DLD1 (cell line): ENCODE measurements around the gene TOR1B.
"Not testable (repeated sequence)": the region's sequence is repeated elsewhere in the genome, so short reads cannot be mapped to it uniquely, and the experiment has no call there.

Source experiments
- in situ Hi-C: cut with HindIII; loops from 2 replicates; pipeline ENCODE4 v1.10.0; 2017; ENCODE audit warnings: low sequenced_read_pairs

The TOR1B gene

DNA sequence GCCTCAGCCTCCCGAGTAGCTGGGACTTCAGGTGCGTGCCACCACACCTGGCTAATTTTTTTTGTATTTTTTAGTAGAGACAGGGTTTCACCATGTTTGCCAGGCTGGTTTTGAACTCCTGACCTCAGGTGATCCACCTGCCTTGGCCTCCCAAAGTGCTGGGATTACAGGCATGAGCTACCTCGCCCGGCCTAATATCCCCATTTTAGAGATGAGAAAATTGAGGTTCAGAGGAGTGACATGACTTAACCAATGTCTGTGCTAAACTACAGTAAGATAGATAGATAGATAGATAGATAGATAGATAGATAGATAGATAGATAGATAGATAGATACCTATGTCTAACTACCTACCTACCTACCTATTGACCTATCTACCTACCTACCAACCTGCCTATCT lies 26.9 kb upstream of the TOR1B start:
- in situ Hi-C loops = loop anchor here (5.0 to 10.0 kb wide), 3 partner anchors 49 to 641 kb away; no protein-coding TSS in a partner anchor

DNA sequence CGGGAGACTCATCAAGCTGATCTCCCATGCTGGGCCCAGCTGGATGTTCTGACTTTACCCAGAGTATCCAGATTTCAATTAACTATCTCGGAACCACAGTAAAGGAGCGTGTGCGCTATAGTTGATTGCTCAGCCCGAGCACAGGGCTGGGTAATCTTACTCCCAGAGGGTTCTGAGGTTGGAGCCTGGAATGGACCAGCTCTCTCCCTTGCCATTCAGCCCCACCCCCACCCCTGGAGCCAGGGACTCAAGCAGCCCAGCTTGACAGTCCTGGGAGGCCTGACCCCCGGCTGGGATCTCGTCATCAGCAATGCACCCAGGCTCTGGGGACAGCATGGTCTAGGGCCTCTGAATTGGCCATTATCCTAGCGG lies 26.4 kb upstream of the TOR1B start:
- in situ Hi-C loops = loop anchor here (5.0 to 10.0 kb wide), 3 partner anchors 49 to 642 kb away; no protein-coding TSS in a partner anchor

DNA sequence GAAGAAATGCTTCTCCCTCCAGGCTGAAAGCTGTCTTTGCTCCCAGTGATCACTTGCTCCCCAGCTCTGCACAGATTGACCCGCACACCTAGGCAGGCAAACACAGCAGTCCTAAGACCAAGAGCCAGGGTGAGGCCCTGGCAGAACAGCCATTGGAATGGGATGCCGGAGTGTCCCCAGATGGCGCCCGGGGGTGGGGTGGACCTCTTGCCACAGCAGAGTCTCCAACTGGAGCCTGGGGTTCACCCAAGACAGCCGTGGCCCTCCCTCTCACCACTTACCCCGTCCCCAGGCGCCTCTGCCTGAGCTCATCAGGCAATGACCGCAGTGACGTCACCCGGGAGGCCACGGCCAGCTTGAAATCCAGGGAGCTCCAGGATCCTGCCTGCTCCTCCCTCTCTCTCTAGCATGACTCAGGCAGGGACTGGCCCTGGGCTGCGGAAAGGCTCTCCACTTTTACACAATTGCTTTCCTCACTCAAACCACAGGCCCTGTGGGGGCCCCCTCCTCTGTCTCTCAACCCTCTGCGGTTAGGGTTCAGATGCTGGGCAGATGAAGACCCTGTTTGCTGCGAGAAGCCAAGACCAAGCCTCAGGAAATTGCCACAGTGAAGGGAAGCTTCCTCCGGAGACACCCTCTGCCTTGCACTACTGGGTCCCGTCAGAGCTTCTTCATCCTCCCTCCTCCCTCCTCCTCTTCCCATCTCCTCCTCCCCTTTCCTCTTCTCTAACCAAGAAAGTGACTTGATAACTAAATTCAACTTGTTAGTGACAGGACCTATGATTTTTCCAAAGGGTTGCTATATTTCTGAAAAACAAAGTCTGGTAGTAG lies 25.8 kb upstream of the TOR1B start:
- in situ Hi-C loops = loop anchor here (5.0 to 10.0 kb wide), 3 partner anchors 50 to 642 kb away; no protein-coding TSS in a partner anchor

DNA sequence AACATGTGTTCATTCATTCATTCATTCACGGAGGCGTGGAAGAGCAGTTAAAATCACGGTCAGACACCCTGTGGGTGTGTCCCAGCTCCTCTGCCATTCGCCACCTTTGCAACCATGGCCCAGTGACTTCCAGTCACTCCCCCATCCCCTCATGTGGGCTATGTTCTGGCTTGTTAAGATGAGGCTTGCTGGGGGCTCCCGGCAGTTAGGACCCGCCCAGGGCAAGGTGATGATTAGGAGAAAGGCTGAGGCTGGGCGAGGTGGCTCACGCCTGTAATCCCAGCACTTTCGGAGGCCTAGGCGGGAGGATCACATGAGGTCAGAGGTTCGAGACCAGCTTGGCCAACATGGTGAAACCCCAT lies 25.2 kb upstream of the TOR1B start:
- in situ Hi-C loops = loop anchor here (5.0 to 10.0 kb wide), 3 partner anchors 50 to 643 kb away; no protein-coding TSS in a partner anchor

DNA sequence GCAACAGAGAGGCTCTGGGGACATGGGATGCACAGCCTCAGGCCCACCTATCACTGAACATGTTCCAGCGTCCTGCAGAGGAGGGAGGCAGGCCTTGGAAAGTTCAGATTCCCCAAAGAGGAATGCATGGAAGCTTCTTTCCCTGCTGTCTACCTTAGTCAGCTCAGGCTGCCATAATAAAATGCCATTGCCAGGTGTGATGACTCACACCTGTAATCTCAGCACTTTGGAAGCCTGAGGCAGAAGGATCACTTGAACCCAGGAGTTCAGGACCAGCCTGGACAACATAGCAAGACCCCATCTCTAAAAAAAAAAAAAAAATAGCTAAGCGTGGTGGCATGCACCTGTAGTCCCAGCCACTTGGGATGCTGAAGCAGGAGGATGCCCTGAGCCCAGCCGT lies 24.5 kb upstream of the TOR1B start:
- in situ Hi-C loops = loop anchor here (5.0 to 10.0 kb wide), 3 partner anchors 51 to 644 kb away; no protein-coding TSS in a partner anchor

DNA sequence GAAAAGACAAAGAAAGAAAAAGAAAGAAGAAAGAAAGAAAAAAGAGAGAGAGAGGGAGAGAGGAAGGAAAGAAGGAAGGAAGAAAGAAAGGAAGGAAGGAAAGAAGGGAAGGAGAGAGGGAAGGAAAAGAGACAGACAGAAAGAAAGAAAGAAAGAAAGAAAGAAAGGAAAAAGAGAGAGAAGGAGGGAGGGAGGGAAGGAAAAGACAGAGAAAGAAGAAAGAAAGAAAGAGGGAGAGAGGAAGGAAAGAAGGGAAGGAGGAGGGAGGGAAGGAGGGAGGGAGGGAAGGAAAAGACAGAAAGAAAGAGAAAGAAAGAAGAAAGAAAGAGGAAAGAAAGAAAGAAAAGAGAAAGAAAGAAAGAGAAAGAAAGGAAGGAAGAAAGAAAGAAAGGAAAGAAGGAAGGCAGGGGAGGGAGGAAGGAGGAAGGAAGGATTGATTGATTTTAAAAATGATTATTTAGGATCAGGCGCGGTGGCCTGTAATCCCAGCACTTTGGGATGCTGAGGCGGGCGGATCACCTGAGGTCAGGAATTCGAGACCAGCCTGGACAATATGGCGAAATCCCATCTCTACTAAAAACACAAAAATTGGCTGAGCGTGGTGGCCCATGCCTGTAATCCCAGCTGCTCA lies 23.3 kb upstream of the TOR1B start:
- in situ Hi-C loops = loop anchor here (5.0 to 10.0 kb wide), 3 partner anchors 52 to 645 kb away; no protein-coding TSS in a partner anchor

DNA sequence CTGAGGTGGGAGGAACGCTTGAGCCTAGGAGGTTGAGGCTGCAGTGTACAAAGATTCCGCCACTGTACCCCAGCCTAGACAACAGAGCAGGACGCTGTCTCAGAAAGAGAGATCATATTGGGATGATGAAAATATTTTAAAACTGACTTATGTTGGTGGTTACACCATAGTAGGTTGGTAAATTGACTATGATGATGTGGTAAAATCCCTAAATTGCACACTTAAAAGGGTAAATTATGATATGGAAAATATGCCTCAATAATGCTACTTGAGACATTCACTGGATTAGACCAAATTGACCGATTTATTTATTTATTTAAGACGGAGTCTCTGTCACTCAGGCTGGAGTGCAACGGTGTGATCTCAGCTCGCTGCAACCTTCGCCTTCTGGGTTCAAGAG lies 21.9 kb upstream of the TOR1B start:
- in situ Hi-C loops = no loop called here

DNA sequence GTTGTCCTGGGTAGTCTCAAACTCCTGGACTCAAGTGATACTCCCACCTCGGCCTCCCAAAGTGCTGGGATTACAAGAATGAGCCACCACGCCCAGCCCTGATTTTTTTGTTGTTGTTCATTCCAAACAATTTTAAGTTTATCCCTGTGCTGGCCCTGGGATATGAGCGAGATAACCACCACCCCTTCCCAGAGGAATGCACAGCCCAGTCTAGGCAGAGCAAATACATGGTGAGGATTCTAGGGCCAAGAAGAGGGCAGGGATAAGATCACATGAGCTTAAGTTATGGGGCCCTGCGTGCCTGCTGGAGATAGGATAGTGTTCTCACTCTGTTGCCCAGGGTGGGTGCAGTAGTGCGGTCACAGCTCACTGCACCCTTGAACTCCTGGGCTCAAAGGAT lies 21.0 kb upstream of the TOR1B start:
- in situ Hi-C loops = no loop called here

DNA sequence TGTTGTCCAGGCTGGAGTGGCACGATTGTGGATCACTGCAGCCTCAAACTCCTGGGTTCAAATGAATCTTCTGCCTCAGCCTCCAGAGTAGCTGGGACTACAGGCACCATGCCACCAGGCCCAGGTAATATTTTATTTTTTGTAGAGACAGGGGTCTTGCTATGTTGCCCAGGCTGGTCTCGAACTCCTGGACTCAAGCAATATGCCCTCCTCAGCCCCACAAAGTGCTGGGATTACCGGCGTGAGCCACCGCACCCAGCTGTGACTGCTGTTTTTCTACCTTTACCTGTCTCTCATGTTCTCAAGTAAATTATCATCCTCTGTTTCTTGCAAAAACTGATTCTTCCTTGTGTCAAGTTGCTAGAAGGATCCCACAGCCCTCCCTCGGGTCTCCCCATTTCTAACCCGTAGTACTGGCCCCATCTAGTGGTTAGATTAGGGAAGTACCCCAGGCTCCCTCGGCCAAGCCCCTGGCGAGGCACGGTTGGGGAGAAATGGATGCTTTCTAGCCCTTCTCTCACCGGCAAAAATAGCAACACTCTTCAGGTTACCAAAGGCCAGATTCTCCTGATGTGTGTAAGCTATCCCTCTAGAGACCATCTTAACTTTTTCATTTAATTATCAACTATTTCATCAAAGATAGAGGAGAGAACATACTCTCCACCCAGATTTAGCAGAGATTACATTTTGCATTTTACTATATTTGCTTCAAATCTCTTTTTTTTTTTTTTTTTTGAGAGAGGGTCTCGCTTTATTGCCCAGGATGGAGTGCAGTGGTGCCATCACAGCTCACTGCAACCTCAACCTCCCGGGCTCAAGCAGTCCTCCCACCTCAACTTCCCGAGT lies 19.2 kb upstream of the TOR1B start:
- in situ Hi-C loops = no loop called here

DNA sequence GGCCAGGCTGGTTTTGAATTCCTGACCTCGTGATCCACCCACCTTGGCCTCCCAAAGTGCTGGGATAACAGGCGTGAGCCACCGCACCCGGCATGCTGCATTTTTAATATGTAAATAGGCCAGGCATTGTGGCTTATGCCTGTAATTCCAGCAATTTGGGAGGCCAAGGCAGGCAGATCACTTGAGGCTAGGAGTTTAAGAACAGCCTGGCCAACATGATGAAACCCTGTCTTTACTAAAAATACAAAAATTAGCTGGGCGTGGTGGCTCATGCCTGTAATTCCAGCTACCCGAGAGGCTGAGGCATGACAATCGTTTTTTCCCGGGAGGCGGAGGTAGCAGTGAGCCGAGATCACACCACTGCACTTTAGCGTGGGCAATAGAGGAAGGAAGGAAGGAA lies 18.0 kb upstream of the TOR1B start:
- in situ Hi-C loops = not testable (repeated sequence)

DNA sequence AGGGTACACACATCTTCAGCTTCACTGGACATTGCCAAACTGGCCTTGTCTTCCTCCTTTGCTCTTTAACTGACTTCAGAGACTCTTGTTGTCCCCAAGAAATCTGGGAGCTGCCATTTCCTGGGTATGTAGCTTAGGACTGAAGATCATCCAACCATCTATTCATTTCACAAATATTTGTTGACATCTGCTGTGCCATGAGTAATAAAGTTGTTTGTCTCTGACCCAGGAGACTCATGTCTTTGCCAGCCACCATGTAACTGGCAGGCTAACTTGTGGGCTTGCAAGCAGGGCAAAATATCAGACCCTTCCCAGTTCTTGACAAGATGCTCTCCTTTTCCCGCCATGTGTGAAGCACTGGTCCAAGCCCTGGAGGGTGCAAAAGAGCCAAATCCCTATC lies 17.1 kb upstream of the TOR1B start:
- in situ Hi-C loops = no loop called here

DNA sequence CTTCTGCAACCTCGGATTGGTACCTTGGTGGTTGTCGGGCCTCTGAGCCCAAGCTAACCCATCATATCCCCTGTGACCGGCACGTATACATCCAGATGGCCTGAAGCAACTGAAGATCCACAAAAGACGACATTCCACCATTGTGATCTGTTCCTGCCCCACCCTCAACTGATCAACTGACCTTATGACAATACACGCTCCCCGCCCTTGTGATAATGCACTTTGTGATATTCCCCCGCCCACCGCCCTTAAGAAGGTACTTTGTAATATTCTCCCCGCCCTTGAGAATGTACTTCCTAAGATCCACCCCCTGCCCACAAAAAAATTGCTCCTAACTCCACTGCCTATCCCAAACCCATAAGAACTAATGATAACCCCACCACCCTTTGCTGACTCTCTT lies 16.5 kb upstream of the TOR1B start:
- in situ Hi-C loops = no loop called here

DNA sequence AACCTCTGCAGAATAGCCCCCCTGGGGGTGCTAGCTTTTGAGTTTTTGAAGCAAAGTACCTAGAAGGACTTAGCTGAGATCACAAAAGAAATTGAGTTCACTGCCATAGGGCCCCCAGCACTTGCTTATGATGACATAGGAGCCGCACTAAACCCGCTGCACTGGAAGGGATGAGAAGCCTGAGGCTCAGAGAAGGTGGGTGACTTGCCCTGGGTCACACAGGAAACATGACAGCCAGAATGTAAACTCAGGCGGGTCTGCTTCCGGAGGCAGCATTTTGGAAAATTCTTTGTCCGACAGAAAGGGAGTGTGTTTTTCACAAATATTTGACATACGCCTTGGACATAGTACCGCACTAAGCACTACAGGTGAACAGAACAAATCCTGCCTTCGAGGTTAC lies 8.4 kb upstream of the TOR1B start:
- in situ Hi-C loops = no loop called here

DNA sequence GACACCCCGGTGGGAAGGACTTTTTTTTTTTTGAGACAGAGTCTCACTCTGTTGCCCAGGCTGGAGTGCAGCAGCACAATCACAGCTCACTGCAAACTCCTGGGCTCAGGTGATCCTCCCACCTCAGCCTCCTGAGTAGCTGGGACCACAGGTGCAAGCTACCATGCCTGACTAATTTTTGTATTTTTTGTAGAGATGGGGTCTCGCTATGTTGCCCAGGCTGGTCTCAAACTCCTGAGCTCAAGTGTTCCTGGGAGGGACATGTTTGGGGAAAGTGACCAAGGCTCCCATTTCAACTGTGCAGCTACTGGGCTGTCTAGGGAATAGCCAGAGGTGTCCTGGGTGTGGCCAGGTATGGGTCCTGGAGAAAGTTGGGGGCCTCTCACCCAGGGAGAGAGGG lies 7.0 kb upstream of the TOR1B start:
- in situ Hi-C loops = not testable (repeated sequence)

DNA sequence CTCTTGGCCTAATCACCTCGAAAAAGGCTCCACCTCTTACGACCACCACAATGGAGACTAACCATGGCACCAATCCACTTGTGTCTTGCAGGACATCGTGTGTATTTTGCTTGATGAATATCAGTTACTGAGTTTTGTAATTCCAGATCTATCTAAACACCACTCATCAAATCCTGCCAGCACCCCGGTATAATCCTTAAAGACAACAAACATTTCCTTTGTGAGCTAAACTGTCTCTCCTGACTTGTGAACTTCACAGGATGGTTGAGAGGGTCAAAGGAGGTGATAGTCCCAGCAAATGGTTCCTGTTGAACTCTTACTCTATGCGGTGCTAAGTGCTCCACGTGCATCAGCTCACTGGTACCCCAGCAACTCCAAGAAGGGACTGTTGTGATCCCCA lies 4.0 kb upstream of the TOR1B start:
- in situ Hi-C loops = no loop called here

DNA sequence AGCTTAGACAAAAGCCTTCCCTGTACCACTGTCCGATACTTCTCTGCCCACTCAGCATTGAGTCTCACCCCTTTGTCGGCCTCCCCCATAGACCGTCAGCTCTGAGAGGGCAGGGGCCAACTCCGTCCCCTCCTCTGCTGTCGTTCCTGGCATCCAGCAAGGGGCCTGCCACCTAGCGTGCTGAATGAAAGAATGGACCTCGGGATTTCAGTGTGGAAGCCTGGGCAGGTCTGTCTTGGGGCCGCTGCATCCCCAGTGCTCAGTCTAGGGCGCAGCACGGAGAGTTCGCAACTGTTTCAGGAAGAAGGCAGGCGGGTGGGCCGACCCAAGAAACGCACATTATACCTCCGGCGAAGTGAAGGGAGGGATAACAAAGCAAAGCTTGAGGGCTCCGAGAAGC lies 1.5 kb upstream of the TOR1B start:
- in situ Hi-C loops = no loop called here

DNA sequence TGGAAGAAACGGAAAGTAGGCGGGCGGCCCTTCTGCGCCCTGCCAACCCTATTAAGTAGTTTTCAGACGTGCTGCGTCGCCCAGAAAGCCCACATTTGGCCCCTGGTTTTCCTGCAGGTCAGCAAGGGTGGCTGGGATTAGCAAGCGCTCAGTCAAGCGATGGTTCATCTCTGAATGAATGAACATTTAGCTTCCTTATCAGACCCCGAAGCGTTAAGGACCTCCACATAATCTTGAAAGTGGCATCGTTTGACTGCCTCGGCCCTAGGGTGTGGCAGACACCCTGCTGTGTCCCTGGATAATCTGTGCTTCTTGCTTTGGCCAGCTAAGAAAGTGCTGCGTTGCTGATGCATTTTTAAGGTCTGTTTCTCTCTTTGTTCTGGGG lies 684 bp downstream of the TOR1B start:
- in situ Hi-C loops = no loop called here

DNA sequence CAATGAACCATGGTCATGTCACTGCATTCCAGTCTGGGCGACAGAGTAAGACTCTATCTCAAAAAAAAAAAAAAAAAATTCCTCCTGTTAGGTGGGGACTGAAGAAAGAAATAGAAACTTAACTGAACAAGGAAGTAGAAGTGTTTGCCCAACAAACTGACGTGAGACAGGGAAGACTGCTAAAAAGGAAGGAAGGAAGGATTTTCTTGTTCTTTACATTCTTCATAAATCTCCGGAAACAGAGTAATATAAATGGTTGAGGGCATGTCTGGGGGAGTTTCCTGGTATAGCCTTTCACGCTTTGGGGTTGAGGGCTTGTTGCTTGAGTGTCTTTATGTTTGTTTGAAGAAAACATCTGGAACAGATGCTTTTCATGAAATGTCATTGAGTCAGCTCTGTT lies 3.1 kb downstream of the TOR1B start:
- in situ Hi-C loops = no loop called here

DNA sequence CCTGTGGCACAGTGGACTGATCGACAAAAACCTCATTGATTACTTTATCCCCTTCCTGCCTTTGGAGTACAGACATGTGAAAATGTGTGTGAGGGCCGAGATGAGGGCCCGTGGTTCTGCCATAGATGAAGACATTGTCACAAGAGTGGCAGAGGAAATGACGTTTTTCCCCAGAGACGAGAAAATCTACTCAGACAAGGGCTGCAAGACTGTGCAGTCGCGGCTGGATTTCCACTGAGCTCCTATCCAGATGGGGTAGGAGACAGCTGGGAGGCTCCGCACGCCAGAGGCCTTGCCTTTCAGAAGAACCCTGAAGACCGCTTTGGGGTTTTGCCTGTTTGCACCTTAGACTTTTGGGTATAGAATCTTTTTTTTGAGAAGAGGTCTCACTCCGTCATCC lies 6.4 kb downstream of the TOR1B start:
- in situ Hi-C loops = no loop called here

DNA sequence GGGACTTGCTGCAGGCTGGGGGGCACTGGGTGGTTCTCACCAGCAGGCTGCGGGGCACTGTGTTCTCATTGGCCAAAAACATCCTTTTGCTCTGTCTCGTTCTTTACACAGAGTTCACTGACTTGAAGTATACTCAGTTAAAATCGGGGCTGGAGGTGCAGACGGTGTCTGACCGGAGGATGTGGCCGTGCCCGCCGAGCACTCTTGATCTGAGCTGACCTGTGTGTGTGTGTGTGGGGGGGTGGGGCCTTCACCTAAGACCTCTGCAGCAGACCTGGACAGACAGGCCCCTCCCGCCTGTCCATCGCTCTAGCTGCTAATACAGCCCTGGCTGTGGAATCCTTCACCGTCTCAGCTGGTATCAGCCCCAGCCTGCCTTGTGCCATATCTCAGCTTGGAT lies 7.1 kb downstream of the TOR1B start:
- in situ Hi-C loops = no loop called here

DNA sequence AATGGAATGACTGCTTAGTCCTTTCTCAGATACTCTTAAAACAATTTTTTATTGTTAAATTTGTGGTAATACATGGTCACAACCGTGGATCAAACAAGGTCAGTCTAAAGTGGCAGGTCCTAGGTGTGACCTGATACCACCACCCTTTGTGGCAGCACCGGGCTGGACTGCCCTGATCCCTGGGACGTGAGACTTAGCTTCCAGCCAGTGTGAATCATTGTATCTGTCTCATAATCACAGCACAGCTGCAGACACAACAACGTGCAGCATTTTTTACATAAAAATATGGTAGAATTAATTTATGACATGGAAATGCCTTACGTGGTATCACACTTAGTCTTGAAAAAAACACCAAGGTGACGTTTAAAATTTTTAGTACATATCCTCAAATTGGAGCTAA lies 7.8 kb downstream of the TOR1B start:
- in situ Hi-C loops = no loop called here
